Left colon (tissue), 2 donors: ENCODE data around the gene DLGAP1. TPM values are rescaled to one million over a fixed set of nuclear protein-coding genes. Genes with fewer than 3 reads are reported as not detected.

Experiments used
- ATAC-seq: fragments of 200-7000 bp; cut with Tn5 transposase; one replicate; pipeline ENCODE4 v1.9.1; 2020; ENCODE audit warnings: mild to moderate bottlenecking, moderate library complexity
- DNase-seq, 2 donors: peaks; one replicate each; pipeline ENCODE4 v3.0.0-alpha.2; 2020
- intact Hi-C, 2 donors: fragments of 100-400 bp; cut with DNase I in 1 of 2; cut with micrococcal nuclease in 1 of 2; formaldehyde crosslinking; loops; one replicate each; pipeline versions ENCODE4 v1.11.2 to v1.14.0; 2022; cut with DNase I, micrococcal nuclease
- microRNA-seq, 2 donors: library from miRNA; unstranded; fragments of <30 nt; microRNA quantifications; one replicate each; pipeline versions ENCODE4 v1.1.0 to v1.2.0, GENCODE V29; 2020
- total RNA-seq, 2 donors: library from RNA; stranded (reverse); fragmentation: NEBNext Ultra II Directional; extraction: Animal tissue kit (Norgen Biotek cat#: 25700); gene quantifications; one replicate each; pipeline ENCODE4 v1.2.1, GENCODE V29; 2021
- donor health status: DM: no; HTN: no; CAD: no.
- donor health status: DM: yes; HTN: yes; CAD: no.

DLGAP1 gene
- total RNA-seq, 2 donors from 2014 or later = 0.95 to 2.2 TPM

- peak; percentile 11 for ATAC-seq
- DNase-seq = peak; percentile 72 to 85
- intact Hi-C loops = loop anchor here (5.0 to 10.0 kb wide), 4 partner anchors 140 to 213 kb away; no protein-coding TSS in a partner anchor
Measured at GRCh38 chr18:3451989-3452749, 1002.9 kb downstream of the DLGAP1 start.

GRCh38 chr18:3451183-3451988, 1003.7 kb downstream of the DLGAP1 start:
- peak; percentile 40 for ATAC-seq
- intact Hi-C loops = loop anchor here (5.0 to 10.0 kb wide), 4 partner anchors 141 to 213 kb away; no protein-coding TSS in a partner anchor
- DNase-seq = peak; percentile 93 to 95

GRCh38 chr18:3450799-3451182, 1004.3 kb downstream of the DLGAP1 start:
- intact Hi-C loops = loop anchor here (5.0 to 10.0 kb wide), 4 partner anchors 142 to 214 kb away; no protein-coding TSS in a partner anchor

GRCh38 chr18:3450012-3450798, 1004.9 kb downstream of the DLGAP1 start, which contains the start of gene TGIF1:
Gene TGIF1, plus strand, starts transcription at chr18:3450172. Its CDS starts 318 bp downstream, at chr18:3450490.
- intact Hi-C loops = loop anchor here (5.0 to 10.0 kb wide), 4 partner anchors 142 to 215 kb away; no protein-coding TSS in a partner anchor
- ATAC-seq = peak; percentile 44

More at GRCh38 chr18:3450799-3451182, 1004.3 kb downstream of the DLGAP1 start:
- DNase-seq = no peak
- ATAC-seq = no peak

GRCh38 chr18:3449512-3450011, 1005.5 kb downstream of the DLGAP1 start:
- ATAC-seq = peak; percentile 19
- intact Hi-C loops = loop anchor here (5.0 to 10.0 kb wide), 4 partner anchors 143 to 215 kb away; no protein-coding TSS in a partner anchor
- peak in 1 of 2 donors; percentile 84 for DNase-seq

More at GRCh38 chr18:3450012-3450798, 1004.9 kb downstream of the DLGAP1 start, which contains the start of gene TGIF1:
- peak; percentile 84 to 87 for DNase-seq

GRCh38 chr18:3448838-3449511, 1006.1 kb downstream of the DLGAP1 start:
- intact Hi-C loops = no loop called here
- peak; percentile 81 to 85 for DNase-seq
- peak; percentile 15 for ATAC-seq

- intact Hi-C loops = no loop called here
- ATAC-seq = peak; percentile 67
- DNase-seq = peak; percentile 93 to 97
Measured at GRCh38 chr18:3447895-3448837, 1006.9 kb downstream of the DLGAP1 start.

- DNase-seq = peak in 1 of 2 donors; percentile 69
- intact Hi-C loops = no loop called here
- ATAC-seq = no peak
Measured at GRCh38 chr18:3447068-3447894, 1007.8 kb downstream of the DLGAP1 start.

Small RNAs within 50 kb of the gene (microRNA-seq; reads per million reads assigned to microRNA genes)
- 0 reads per million in 2 donors for gene MIR6718
